Upper lobe of right lung (tissue), 1 donor: Measurements from ENCODE around the gene KDM4E. TPM values are rescaled to one million over a fixed set of nuclear protein-coding genes. Genes with fewer than 3 reads are reported as not detected.
"Not testable (repeated sequence)": the region's sequence is repeated elsewhere in the genome, so short reads cannot be mapped to it uniquely, and the experiment has no call there.

Source experiments
- ATAC-seq: fragments of 200-7000 bp; cut with Tn5 transposase; one replicate; pipeline ENCODE4 v1.9.1; 2020; ENCODE audit warnings: mild to moderate bottlenecking, moderate library complexity
- DNase-seq: peaks from one replicate; pipeline ENCODE4 v3.0.0-alpha.2; 2020
- H3K27ac ChIP-seq: fragments of 200-600 bp; one replicate; pipeline ENCODE4 v1.8.0; 2022
- H3K27me3 ChIP-seq: fragments of 200-600 bp; one replicate; pipeline ENCODE4 v1.8.0; 2022; ENCODE audit warnings: mild to moderate bottlenecking
- H3K36me3 ChIP-seq: fragments of 200-600 bp; one replicate; pipeline ENCODE4 v1.8.0; 2022
- H3K4me1 ChIP-seq: fragments of 200-600 bp; one replicate; pipeline ENCODE4 v1.8.0; 2022
- H3K4me3 ChIP-seq: fragments of 200-600 bp; one replicate; pipeline ENCODE4 v1.8.0; 2022; ENCODE audit warnings: mild to moderate bottlenecking
- H3K9me3 ChIP-seq: fragments of 200-600 bp; one replicate; pipeline ENCODE4 v1.8.0; 2022
- CTCF ChIP-seq: fragments of 200-600 bp; IDR thresholded peaks from one replicate; pipeline ENCODE4 v1.8.0; 2022; ENCODE audit warnings: antibody characterized with exemption
- intact Hi-C: fragments of 100-400 bp; cut with DNase I; formaldehyde crosslinking; loops from one replicate; pipeline ENCODE4 v1.11.0; 2022
- total RNA-seq: library from RNA; stranded (reverse); fragmentation: NEBNext Ultra II Directional; extraction: Animal tissue kit (Norgen Biotek cat#: 25700); gene quantifications from one replicate; pipeline ENCODE4 v1.2.1, GENCODE V29; 2021
- donor health status: DM: no; HTN: yes; CAD: no; lungs with severe emphysema.

KDM4E gene
- total RNA-seq, 1 donor from 2014 or later: not detected

GRCh38 chr11:95044010-95044409 is 19.0 kb downstream of the KDM4E start:
- no peak overlapping the region for H3K4me3 ChIP-seq
- TF ChIP-seq CTCF: no peak
- no peaks in the 10 kb centered on the region for H3K4me1 ChIP-seq
- ATAC-seq (no peak), DNase-seq (no peak)
- H3K27me3 ChIP-seq: peaks cover 21% of the 10 kb centered on the region
- H3K36me3 ChIP-seq: no peaks in the 10 kb centered on the region
- intact Hi-C loops: no loop called here
- no peaks in the 10 kb centered on the region for H3K9me3 ChIP-seq
- no peak overlapping the region for H3K27ac ChIP-seq

DNA sequence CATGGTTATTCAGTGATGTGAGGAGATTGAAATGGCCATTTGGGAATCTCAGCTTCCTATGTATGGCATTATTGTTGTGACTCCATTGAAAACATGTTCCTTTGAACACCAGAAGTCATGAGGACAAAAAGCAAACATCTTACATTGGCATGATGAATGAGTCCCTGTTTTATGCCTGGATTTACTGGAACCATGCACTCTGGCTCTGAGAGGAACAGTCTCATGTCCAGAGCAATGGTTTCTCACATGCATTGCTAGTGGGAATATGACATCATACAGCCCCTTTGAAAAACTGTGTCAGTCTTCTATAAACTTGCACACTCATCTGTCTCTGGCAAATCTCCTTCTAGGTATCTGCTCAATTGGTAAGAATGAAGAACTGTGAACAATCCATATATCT is 20.8 kb downstream of the KDM4E start:
- no peak overlapping the region for H3K27ac ChIP-seq
- TF ChIP-seq CTCF: no peak
- intact Hi-C loops: no loop called here
- ATAC-seq: no peak
- H3K4me3 ChIP-seq: no peak overlapping the region
- no peaks in the 10 kb centered on the region for H3K9me3 ChIP-seq
- H3K27me3 ChIP-seq: peaks cover 20% of the 10 kb centered on the region
- H3K36me3 ChIP-seq: no peaks in the 10 kb centered on the region
- H3K4me1 ChIP-seq: no peaks in the 10 kb centered on the region
- no peak for DNase-seq

DNA sequence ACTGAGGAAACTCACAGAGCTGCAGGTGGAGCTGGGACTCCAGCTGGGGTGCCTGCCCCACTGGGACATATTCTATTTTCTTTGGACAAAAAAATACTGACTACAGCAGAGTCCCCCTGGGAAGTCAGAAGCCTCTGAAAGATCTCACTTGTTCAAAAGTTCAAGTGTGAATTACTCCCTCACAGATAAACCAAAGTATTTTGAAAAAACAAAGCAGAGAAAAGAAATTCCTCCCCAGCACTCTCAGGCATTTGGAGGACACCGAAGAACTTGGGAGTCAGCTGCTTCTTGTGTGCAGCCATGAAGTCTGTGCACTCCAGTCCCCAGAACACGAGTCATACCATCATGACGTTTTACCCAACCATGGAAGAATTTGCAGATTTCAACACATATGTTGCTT is 24.1 kb downstream of the KDM4E start, which contains the start of gene KDM4F:
Gene KDM4F, plus strand, starts transcription at position 301 of the 400 bp plus-strand sequence.
- not testable (repeated sequence) for ATAC-seq, H3K4me1 ChIP-seq, H3K9me3 ChIP-seq

GRCh38 chr11:95050595-95051202 is 25.6 kb downstream of the KDM4E start:
- no peaks in the 10 kb centered on the region for H3K4me1 ChIP-seq
- DNase-seq (no peak), ATAC-seq (no peak)
- H3K27me3 ChIP-seq: no peaks in the 10 kb centered on the region
- H3K27ac ChIP-seq: no peak overlapping the region
- H3K4me3 ChIP-seq: no peak overlapping the region
- intact Hi-C loops: no loop called here
- no peak for TF ChIP-seq CTCF
- no peaks in the 10 kb centered on the region for H3K9me3 ChIP-seq
- no peaks in the 10 kb centered on the region for H3K36me3 ChIP-seq

More for the DNA sequence above, 24.1 kb downstream of the KDM4E start, which contains the start of gene KDM4F:
- H3K36me3 ChIP-seq, H3K4me3 ChIP-seq, H3K27ac ChIP-seq, H3K27me3 ChIP-seq, intact Hi-C loops, DNase-seq: not testable (repeated sequence)

GRCh38 chr11:95054356-95054755 is 29.3 kb downstream of the KDM4E start:
- no peaks in the 10 kb centered on the region for H3K27me3 ChIP-seq
- H3K27ac ChIP-seq: no peak overlapping the region
- H3K4me1 ChIP-seq: no peaks in the 10 kb centered on the region
- no peak overlapping the region for H3K4me3 ChIP-seq
- ATAC-seq: no peak
- no peak for DNase-seq
- no peaks in the 10 kb centered on the region for H3K9me3 ChIP-seq
- intact Hi-C loops: no loop called here
- H3K36me3 ChIP-seq: no peaks in the 10 kb centered on the region
- TF ChIP-seq CTCF: no peak

DNA sequence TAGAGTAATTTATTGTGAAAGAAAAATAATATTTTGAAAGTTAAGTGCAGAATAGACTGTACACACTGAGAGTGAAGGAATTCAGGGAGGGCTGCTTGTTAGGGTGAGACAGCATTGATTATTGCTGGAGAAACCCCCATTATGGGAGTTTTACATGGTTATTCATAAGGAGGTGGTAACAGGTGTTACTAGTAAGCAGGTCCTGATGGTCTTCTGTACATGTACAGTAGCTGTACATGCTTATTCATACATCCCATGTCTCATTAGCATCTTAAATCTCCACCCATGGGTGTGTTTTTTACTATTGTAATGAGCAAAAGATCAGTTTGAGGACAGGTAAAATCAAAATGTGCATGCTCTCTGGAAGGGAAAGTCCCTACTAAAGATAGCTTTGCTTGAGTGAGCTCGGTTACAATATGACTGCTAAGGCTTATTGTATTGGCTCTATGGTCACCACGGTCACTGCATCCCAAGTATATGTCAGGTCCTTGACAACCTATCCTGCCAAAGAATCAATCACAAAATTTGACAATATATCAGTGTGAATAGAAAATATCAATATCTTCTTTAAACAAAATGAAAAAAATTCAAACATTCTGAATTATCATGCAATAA is 30.3 kb downstream of the KDM4E start:
- intact Hi-C loops: no loop called here
- no peaks in the 10 kb centered on the region for H3K9me3 ChIP-seq
- no peaks in the 10 kb centered on the region for H3K36me3 ChIP-seq
- H3K4me3 ChIP-seq: no peak overlapping the region
- H3K27me3 ChIP-seq: no peaks in the 10 kb centered on the region
- DNase-seq: no peak
- H3K4me1 ChIP-seq: no peaks in the 10 kb centered on the region
- TF ChIP-seq CTCF: no peak
- ATAC-seq: no peak
- no peak overlapping the region for H3K27ac ChIP-seq
